G401 (cell line): ENCODE data around the gene HEYL. TPM values are rescaled to one million over a fixed set of nuclear protein-coding genes. Genes with fewer than 3 reads are reported as not detected.

Experiments
- total RNA-seq: library from RNA; depleted of rRNA; stranded (reverse); fragments of >200 nt; shearing (Covaris generic); gene quantifications from 2 replicates; pipeline ENCODE4 v1.2.3, GENCODE V29; 2014; rRNA removed

HEYL gene
- total RNA-seq, 1 experiment from 2014 or later = 0.07 TPM

Other genes starting within 250 kb of the HEYL start
- gene BMP8A, start 148.0 kb downstream of the HEYL start, total RNA-seq = not detected in 2 replicates
- 91.4 and 171 TPM in 2 replicates for gene PABPC4, start 62.9 kb downstream of the HEYL start, total RNA-seq
- gene NT5C1A, start 32.5 kb upstream of the HEYL start, total RNA-seq = not detected in 2 replicates
- 0.62 and 1.9 TPM in 2 replicates for gene HPCAL4, start 51.8 kb upstream of the HEYL start, total RNA-seq
- 80.4 and 86.0 TPM in 2 replicates for gene PPIE, start 99.2 kb upstream of the HEYL start, total RNA-seq
- not detected in 2 replicates for gene OXCT2, start 131.7 kb upstream of the HEYL start, total RNA-seq
- 1.4 and 1.8 TPM in 2 replicates for gene BMP8B, start 149.2 kb upstream of the HEYL start, total RNA-seq
- 71.8 and 83.3 TPM in 2 replicates for gene TRIT1, start 243.9 kb upstream of the HEYL start, total RNA-seq